ENCODE measurements around the gene UBE2O. TPM values are rescaled to one million over a fixed set of nuclear protein-coding genes. Genes with fewer than 3 reads are reported as not detected.

Gene UBE2O
- total RNA-seq, 1 donor from 2014 or later, result 12.6 TPM

GRCh38 chr17:76370261-76370993, 82.5 kb downstream of the UBE2O start:
- no peak for TF ChIP-seq CTCF (IDR thresholded peaks at IDR 0.05; ENCODE audit: insufficient read depth, low read length, poor library complexity, severe bottlenecking)
- peak; percentile 65 for DNase-seq (ENCODE audit: low read depth)
- H3K36me3 ChIP-seq (ENCODE audit: control insufficient read depth, insufficient read depth, low read length), result no peaks in the 10 kb centered on the region
- no peaks in the 10 kb centered on the region for H3K27me3 ChIP-seq (ENCODE audit: control insufficient read depth, insufficient read depth, low read length)
- H3K4me3 ChIP-seq (ENCODE audit: low read depth, low read length), result no peak overlapping the region

GRCh38 chr17:76369804-76370203, 83.1 kb downstream of the UBE2O start:
- no peaks in the 10 kb centered on the region for H3K36me3 ChIP-seq (ENCODE audit: control insufficient read depth, insufficient read depth, low read length)
- no peaks in the 10 kb centered on the region for H3K27me3 ChIP-seq (ENCODE audit: control insufficient read depth, insufficient read depth, low read length)
- no peak for DNase-seq (ENCODE audit: low read depth)
- H3K4me3 ChIP-seq (ENCODE audit: low read depth, low read length), result no peak overlapping the region
- TF ChIP-seq CTCF (IDR thresholded peaks at IDR 0.05; ENCODE audit: insufficient read depth, low read length, poor library complexity, severe bottlenecking), result no peak

- Histone ChIP-seq H3K27me3 (ENCODE audit: control insufficient read depth, insufficient read depth, low read length) (no peaks in the 10 kb centered on the region), H3K36me3 (ENCODE audit: control insufficient read depth, insufficient read depth, low read length) (no peaks in the 10 kb centered on the region)
These were observed 83.6 kb downstream of the UBE2O start for GRCh38 chr17:76369379-76369778.

GRCh38 chr17:76368545-76368944, 84.4 kb downstream of the UBE2O start:
- Histone ChIP-seq H3K36me3 (ENCODE audit: control insufficient read depth, insufficient read depth, low read length) (no peaks in the 10 kb centered on the region), H3K27me3 (ENCODE audit: control insufficient read depth, insufficient read depth, low read length) (no peaks in the 10 kb centered on the region), H3K4me3 (ENCODE audit: low read depth, low read length) (no peak overlapping the region)
- TF ChIP-seq CTCF (IDR thresholded peaks at IDR 0.05; ENCODE audit: insufficient read depth, low read length, poor library complexity, severe bottlenecking), result no peak
- DNase-seq (ENCODE audit: low read depth), result no peak

More at GRCh38 chr17:76369379-76369778, 83.6 kb downstream of the UBE2O start:
- no peak for TF ChIP-seq CTCF (IDR thresholded peaks at IDR 0.05; ENCODE audit: insufficient read depth, low read length, poor library complexity, severe bottlenecking)
- no peak for DNase-seq (ENCODE audit: low read depth)
- H3K4me3 ChIP-seq (ENCODE audit: low read depth, low read length), result no peak overlapping the region

GRCh38 chr17:76367642-76368041, 85.3 kb downstream of the UBE2O start:
- no peak for DNase-seq (ENCODE audit: low read depth)
- Histone ChIP-seq H3K4me3 (ENCODE audit: low read depth, low read length) (no peak overlapping the region), H3K36me3 (ENCODE audit: control insufficient read depth, insufficient read depth, low read length) (no peaks in the 10 kb centered on the region), H3K27me3 (ENCODE audit: control insufficient read depth, insufficient read depth, low read length) (no peaks in the 10 kb centered on the region)
- TF ChIP-seq CTCF (IDR thresholded peaks at IDR 0.05; ENCODE audit: insufficient read depth, low read length, poor library complexity, severe bottlenecking), result no peak

- no peak overlapping the region for H3K4me3 ChIP-seq (ENCODE audit: low read depth, low read length)
- TF ChIP-seq CTCF (IDR thresholded peaks at IDR 0.05; ENCODE audit: insufficient read depth, low read length, poor library complexity, severe bottlenecking), result no peak
- H3K36me3 ChIP-seq (ENCODE audit: control insufficient read depth, insufficient read depth, low read length), result no peaks in the 10 kb centered on the region
- DNase-seq (ENCODE audit: low read depth), result no peak
- H3K27me3 ChIP-seq (ENCODE audit: control insufficient read depth, insufficient read depth, low read length), result no peaks in the 10 kb centered on the region
These were observed 86.7 kb downstream of the UBE2O start for GRCh38 chr17:76366247-76366646.
